Naive thymus-derived CD4-positive, alpha-beta T cell (primary cell): ENCODE data around the gene F5. TPM values are rescaled to one million over a fixed set of nuclear protein-coding genes. Genes with fewer than 3 reads are reported as not detected.

Experiments used
- ATAC-seq: fragments of 150-1000 bp; cut with Tn5 transposase; 2 replicates; pipeline ENCODE4 v1.10.0; 2021; ENCODE audit warnings: mild to moderate bottlenecking, moderate library complexity
- CTCF ChIA-PET: fragments of 350-600 bp; sonication (Branson Sonifier 250); formaldehyde crosslinking; loops from one replicate; lab custom pipeline; 2021; ENCODE audit warnings: antibody characterized with exemption; lab: Charles Lee
- POLR2A ChIA-PET: fragments of 350-600 bp; sonication (Branson Sonifier 250); formaldehyde crosslinking; loops from one replicate; lab custom pipeline; 2021; ENCODE audit warnings: antibody characterized with exemption, inconsistent platforms; lab: Charles Lee
- DNase-seq, 9 donors: peaks; one replicate each; pipeline versions ENCODE4 v3.0.0 to v3.0.0-alpha.2; 2020 to 2022; ENCODE audit warnings: mixed read lengths in 1 of 9
- H3K27ac ChIP-seq: one replicate; pipeline ENCODE4 v1.7.0; 2013; ENCODE audit warnings: mild to moderate bottlenecking, low read depth, low read length, moderate library complexity
- H3K27me3 ChIP-seq, 2 donors: one replicate each; pipeline ENCODE4 v1.7.0; 2013; ENCODE audit warnings: low read length in 2 of 2, mild to moderate bottlenecking in 2 of 2, moderate library complexity in 2 of 2; ENCODE audit not compliant: control insufficient read depth in 2 of 2, insufficient read depth in 2 of 2
- H3K36me3 ChIP-seq, 3 experiments: 1 replicate in 2 of 3; 2 replicates in 1 of 3; pipeline ENCODE4 v1.7.0; 2013; ENCODE audit warnings: low read length in 3 of 3, mild to moderate bottlenecking in 3 of 3, moderate library complexity in 1 of 3; ENCODE audit not compliant: insufficient read depth in 3 of 3, control insufficient read depth in 2 of 3
- H3K4me1 ChIP-seq, 2 donors: one replicate each; pipeline ENCODE4 v1.7.0; 2013; ENCODE audit warnings: low read length in 2 of 2, mild to moderate bottlenecking in 2 of 2, moderate library complexity in 1 of 2; ENCODE audit not compliant: control insufficient read depth in 2 of 2, insufficient read depth in 2 of 2
- H3K4me3 ChIP-seq: 2 replicates; pipeline ENCODE4 v1.7.0; 2013; ENCODE audit warnings: mild to moderate bottlenecking, low read length
- H3K9me3 ChIP-seq, 3 experiments: 1 replicate in 2 of 3; 2 replicates in 1 of 3; pipeline ENCODE4 v1.7.0; 2013; ENCODE audit warnings: low read length in 3 of 3; ENCODE audit not compliant: control insufficient read depth in 2 of 3
- H3K27ac Mint-ChIP-seq, 9 donors: one replicate each; pipeline ENCODE4 v1.8.0; 2020 to 2022; ENCODE audit warnings: mixed read lengths in 9 of 9, mild to moderate bottlenecking in 8 of 9, moderate library complexity in 5 of 9, inconsistent platforms in 2 of 9
- H3K27me3 Mint-ChIP-seq, 5 donors: one replicate each; pipeline ENCODE4 v1.8.0; 2021 to 2022; ENCODE audit warnings: mixed read lengths in 5 of 5, mild to moderate bottlenecking in 1 of 5
- H3K36me3 Mint-ChIP-seq, 5 donors: one replicate each; pipeline ENCODE4 v1.8.0; 2020 to 2022; ENCODE audit warnings: mixed read lengths in 5 of 5, mild to moderate bottlenecking in 3 of 5, inconsistent platforms in 1 of 5
- H3K4me1 Mint-ChIP-seq, 7 donors: one replicate each; pipeline ENCODE4 v1.8.0; 2020 to 2022; ENCODE audit warnings: mixed read lengths in 7 of 7, mild to moderate bottlenecking in 3 of 7, inconsistent platforms in 1 of 7
- H3K4me3 Mint-ChIP-seq, 10 donors: one replicate each; pipeline ENCODE4 v1.8.0; 2020 to 2022; ENCODE audit warnings: mild to moderate bottlenecking in 10 of 10, mixed read lengths in 10 of 10, moderate library complexity in 6 of 10, inconsistent platforms in 2 of 10
- H3K9me3 Mint-ChIP-seq, 11 donors: one replicate each; pipeline ENCODE4 v1.8.0; 2020 to 2022; ENCODE audit warnings: mixed read lengths in 11 of 11, mild to moderate bottlenecking in 4 of 11, inconsistent platforms in 1 of 11, moderate library complexity in 1 of 11
- intact Hi-C, 2 donors: fragments of 100-400 bp; cut with micrococcal nuclease; formaldehyde crosslinking; loops; one replicate each; pipeline ENCODE4 v1.15.1; 2023
- polyA plus RNA-seq, 2 donors: library from polyadenylated mRNA; unstranded; fragments of 300-500 nt; fragmentation: Illumina TruSeq; gene quantifications; one replicate each; pipeline ENCODE4 v1.2.3, GENCODE V29; 2021
- total RNA-seq, 6 experiments: library from RNA in 5 of 6; stranded (reverse) in 5 of 6; gene quantifications; 1 replicate in 5 of 6; 2 replicates in 1 of 6; pipeline ENCODE4 v1.2.3 and lab custom pipeline; 2021 to 2026

F5 gene
- total and polyA plus RNA-seq, 7 experiments from 2014 or later: 1.2 to 14.6 (median 3.8) TPM

DNA sequence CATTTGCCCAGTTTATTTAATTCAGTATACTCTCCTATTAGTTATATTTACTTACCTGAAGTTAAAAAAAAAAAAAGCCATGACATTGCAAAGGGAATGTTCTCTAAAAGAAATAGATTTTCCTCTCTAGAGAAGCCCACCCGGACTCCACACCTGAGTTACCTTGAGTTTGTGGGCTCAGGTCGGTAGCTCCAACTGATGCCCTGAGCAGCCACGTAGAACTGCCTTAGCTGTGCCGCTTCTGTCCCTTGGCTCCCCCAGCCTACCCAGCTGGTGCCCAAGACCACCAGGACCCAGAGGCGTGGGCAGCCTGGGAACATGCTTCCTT, 250 bp downstream of the F5 start:
- no peak for ATAC-seq
- ChIA-PET POLR2A (interaction anchor here (0.8 to 2.3 kb wide), 6 partner anchors 16 to 126 kb away, joined by 3 to 20 read pairs (median 6); no protein-coding TSS in a partner anchor), CTCF (interaction anchor here (0.6 to 3.1 kb wide), 20 partner anchors 10 to 224 kb away, joined by 3 to 50 read pairs (median 6); no protein-coding TSS in a partner anchor)
- no peaks in the 10 kb centered on the region for H3K9me3 ChIP-seq
- H3K27me3 ChIP-seq: no peaks in the 10 kb centered on the region
- Mint-ChIP-seq H3K4me3 (peak overlapping the region; percentile 81 to 93 (median 90)), H3K36me3 (no peaks in the 10 kb centered on the region), H3K9me3 (no peaks in the 10 kb centered on the region), H3K27ac (peak overlapping the region; percentile 50 to 94 (median 86)), H3K4me1 (peaks cover 18 to 71% (median 53%) of the 10 kb centered on the region in 7 donors), H3K27me3 (peaks cover 0 to 4% (median 0%) of the 10 kb centered on the region in 5 donors)
- no peaks in the 10 kb centered on the region for H3K36me3 ChIP-seq
- H3K27ac ChIP-seq: peak overlapping the region; percentile 66
- DNase-seq: no peak
- peaks cover 10 to 14% of the 10 kb centered on the region in 2 donors for H3K4me1 ChIP-seq
- intact Hi-C loops: loop anchor here (1.0 to 5.0 kb wide), 12 partner anchors 15 to 306 kb away; partner anchors contain the start of genes SELL (in 2 of the 2), METTL18 (in 1 of the 2) and SCYL3 (in 1 of the 2)
- peak overlapping the region; percentile 47 for H3K4me3 ChIP-seq

DNA sequence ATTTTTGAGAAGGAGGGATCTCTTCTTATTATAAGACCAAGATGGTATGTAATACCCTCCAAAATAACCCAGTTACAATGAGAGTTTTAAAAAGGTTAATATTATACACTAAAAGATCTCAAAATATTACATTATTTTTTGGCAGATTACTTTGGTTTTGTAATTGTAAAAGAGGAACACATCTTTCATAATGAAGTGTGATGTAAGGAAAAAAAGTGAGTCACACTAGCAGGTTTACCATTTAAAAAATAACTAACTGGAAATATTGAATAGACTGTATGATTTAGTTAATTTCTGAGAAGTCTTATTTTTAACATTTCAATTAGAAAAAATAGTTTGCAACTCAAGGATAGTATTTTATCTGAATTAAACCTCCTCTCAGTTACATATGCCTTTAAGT, 1.1 kb downstream of the F5 start:
- Histone ChIP-seq H3K4me3 (no peak overlapping the region), H3K27ac (peak overlapping the region; percentile 4), H3K9me3 (no peaks in the 10 kb centered on the region), H3K27me3 (no peaks in the 10 kb centered on the region), H3K4me1 (peaks cover 10 to 14% of the 10 kb centered on the region in 2 donors), H3K36me3 (no peaks in the 10 kb centered on the region)
- Mint-ChIP-seq H3K4me3 (peak overlapping the region; percentile 18 to 93 (median 90)), H3K27me3 (peaks cover 0 to 4% (median 0%) of the 10 kb centered on the region in 5 donors), H3K4me1 (peaks cover 18 to 70% (median 53%) of the 10 kb centered on the region in 7 donors), H3K27ac (peak overlapping the region in 5 of 9 donors; percentile 64 to 94 (median 88)), H3K9me3 (no peaks in the 10 kb centered on the region), H3K36me3 (no peaks in the 10 kb centered on the region)
- ChIA-PET CTCF (interaction anchor here (0.9 to 3.1 kb wide), 5 partner anchors 17 to 225 kb away, joined by 5 to 50 read pairs (median 19); no protein-coding TSS in a partner anchor), POLR2A (interaction anchor here (0.6 to 1.9 kb wide), 2 partner anchors 31 to 123 kb away, joined by 4 to 5 read pairs; no protein-coding TSS in a partner anchor)
- intact Hi-C loops: loop anchor here (1.0 to 5.0 kb wide), 7 partner anchors 10 to 307 kb away; partner anchors contain the start of gene SCYL3 (in 1 of the 2)
- ATAC-seq: no peak
- DNase-seq: no peak

DNA sequence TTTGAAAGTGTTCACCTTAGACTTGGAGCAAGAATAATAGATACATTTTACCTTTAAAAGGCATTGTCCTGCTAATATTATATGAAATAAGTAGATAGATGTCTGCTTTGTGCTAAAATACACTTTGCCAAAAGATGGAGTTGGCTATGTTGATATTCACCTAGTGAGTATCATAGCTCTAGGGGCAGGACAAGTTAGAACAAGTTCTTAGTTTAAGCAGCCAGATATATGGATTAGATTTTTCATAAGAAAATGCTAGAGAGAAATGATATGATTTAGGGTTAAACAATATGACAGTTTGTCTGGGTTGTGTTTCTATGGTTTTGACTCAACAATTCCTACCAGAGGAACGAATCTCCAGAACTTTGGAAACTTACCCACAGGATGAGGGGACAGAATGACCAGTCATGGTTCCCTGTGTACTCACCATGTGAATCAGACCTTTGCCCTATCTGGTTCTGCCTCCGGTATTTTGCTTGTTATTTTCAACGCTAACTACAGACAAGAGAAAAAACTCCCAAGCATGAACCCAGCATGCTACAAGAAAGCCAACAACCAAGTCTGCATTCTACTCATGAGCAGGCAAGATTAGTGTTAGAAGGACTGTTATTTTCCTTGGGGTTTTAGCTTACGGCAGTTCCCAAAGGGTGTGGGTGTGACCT, 1.7 kb downstream of the F5 start:
- ATAC-seq (peak; percentile 46), DNase-seq (no peak)
- H3K27ac ChIP-seq: peak overlapping the region; percentile 4
- POLR2A ChIA-PET: interaction anchor here (0.6 kb wide), 1 partner anchor 32 kb away, joined by 4 read pairs; no protein-coding TSS in a partner anchor
- CTCF ChIA-PET: interaction anchor here (0.9 to 3.1 kb wide), 3 partner anchors 18 to 108 kb away, joined by 5 to 43 read pairs (median 19); no protein-coding TSS in a partner anchor
- Mint-ChIP-seq H3K27me3 (peaks cover 0 to 4% (median 0%) of the 10 kb centered on the region in 5 donors), H3K36me3 (no peaks in the 10 kb centered on the region), H3K9me3 (no peaks in the 10 kb centered on the region), H3K27ac (peak overlapping the region in 5 of 9 donors; percentile 26 to 94 (median 57)), H3K4me3 (peak overlapping the region; percentile 18 to 93 (median 74)), H3K4me1 (peaks cover 18 to 66% (median 49%) of the 10 kb centered on the region in 7 donors)
- peaks cover 10 to 14% of the 10 kb centered on the region in 2 donors for H3K4me1 ChIP-seq
- H3K9me3 ChIP-seq: no peaks in the 10 kb centered on the region
- intact Hi-C loops: loop anchor here (1.0 to 5.0 kb wide), 7 partner anchors 11 to 308 kb away; partner anchors contain the start of gene SCYL3 (in 1 of the 2)
- no peaks in the 10 kb centered on the region for H3K36me3 ChIP-seq
- H3K27me3 ChIP-seq: no peaks in the 10 kb centered on the region
- no peak overlapping the region for H3K4me3 ChIP-seq

DNA sequence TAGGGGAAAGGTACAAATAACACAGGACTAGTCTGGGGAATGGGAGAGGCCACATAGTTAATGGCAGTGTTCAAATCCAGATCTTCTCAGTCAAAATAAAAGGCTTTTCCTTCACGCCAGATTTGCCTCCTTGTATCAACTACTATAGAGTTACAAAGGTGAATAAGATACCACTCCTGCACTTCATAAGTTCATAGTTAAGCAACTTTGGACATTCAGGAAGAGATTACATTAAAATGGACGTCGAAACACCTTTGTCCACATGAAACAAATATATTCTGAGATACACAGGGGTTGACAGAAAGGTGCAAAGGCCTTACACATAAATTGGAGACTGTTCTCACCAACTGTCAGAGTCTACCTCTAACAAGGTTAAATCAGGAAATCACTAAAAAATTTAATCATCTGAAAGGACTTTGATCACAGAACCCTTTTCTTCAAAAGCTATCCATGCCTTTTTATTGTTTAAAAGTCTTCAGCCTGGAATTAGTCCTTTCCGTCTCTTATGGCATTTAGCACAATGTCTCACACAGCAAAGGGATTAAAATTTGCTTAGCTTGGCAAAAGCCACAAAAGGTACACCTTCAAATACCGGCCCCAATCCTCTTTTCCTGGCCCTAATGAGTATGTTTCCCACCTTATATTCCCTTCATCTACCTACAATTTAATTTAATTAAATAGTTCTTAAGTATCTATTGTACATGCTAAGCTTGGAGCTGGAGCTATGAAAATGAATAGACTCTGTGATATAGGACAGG, 8.1 kb downstream of the F5 start:
- Mint-ChIP-seq H3K27ac (no peak overlapping the region), H3K4me3 (no peak overlapping the region), H3K4me1 (peaks cover 0 to 9% (median 3%) of the 10 kb centered on the region in 7 donors), H3K9me3 (no peaks in the 10 kb centered on the region), H3K36me3 (peaks cover 0 to 12% (median 5%) of the 10 kb centered on the region in 5 donors), H3K27me3 (peaks cover 0 to 5% (median 0%) of the 10 kb centered on the region in 5 donors)
- ATAC-seq (no peak), DNase-seq (no peak)
- intact Hi-C loops: no loop called here
- H3K27ac ChIP-seq: no peak overlapping the region
- CTCF ChIA-PET: interaction anchor here (0.7 to 1.9 kb wide), 4 partner anchors 12 to 119 kb away, joined by 3 to 6 read pairs (median 4); no protein-coding TSS in a partner anchor
- no peaks in the 10 kb centered on the region for H3K27me3 ChIP-seq
- no peaks in the 10 kb centered on the region for H3K9me3 ChIP-seq
- no peaks in the 10 kb centered on the region for H3K4me1 ChIP-seq
- POLR2A ChIA-PET: no interaction called here
- H3K4me3 ChIP-seq: no peak overlapping the region
- H3K36me3 ChIP-seq: no peaks in the 10 kb centered on the region

DNA sequence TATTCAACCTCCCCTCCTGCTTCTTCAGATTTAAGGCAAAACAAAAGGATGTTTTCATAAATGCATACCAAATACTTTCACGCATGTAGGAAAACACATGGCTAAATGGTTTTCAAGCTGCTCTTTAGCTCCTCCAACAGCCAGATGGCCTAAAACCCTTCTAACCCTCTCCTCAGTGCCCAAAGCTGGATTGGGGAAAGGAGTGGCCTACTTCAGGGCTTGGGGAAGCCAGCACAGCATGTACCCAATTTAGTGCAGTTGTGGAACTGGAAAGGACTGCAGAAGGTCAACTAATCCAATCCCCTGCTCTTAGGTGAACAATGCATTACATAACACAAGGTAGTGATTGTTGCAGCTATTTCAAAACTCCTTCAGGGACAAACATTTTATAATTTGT, 9.3 kb downstream of the F5 start:
- Mint-ChIP-seq H3K4me1 (peaks cover 0 to 10% (median 2%) of the 10 kb centered on the region in 7 donors), H3K27ac (no peak overlapping the region), H3K9me3 (no peaks in the 10 kb centered on the region), H3K36me3 (peaks cover 0 to 15% (median 5%) of the 10 kb centered on the region in 5 donors), H3K4me3 (no peak overlapping the region), H3K27me3 (peaks cover 0 to 5% (median 0%) of the 10 kb centered on the region in 5 donors)
- Histone ChIP-seq H3K9me3 (no peaks in the 10 kb centered on the region), H3K36me3 (no peaks in the 10 kb centered on the region), H3K4me1 (no peaks in the 10 kb centered on the region), H3K27ac (no peak overlapping the region), H3K4me3 (no peak overlapping the region), H3K27me3 (no peaks in the 10 kb centered on the region)
- POLR2A ChIA-PET: no interaction called here
- DNase-seq: no peak
- CTCF ChIA-PET: interaction anchor here (1.9 kb wide), 1 partner anchor 26 kb away, joined by 6 read pairs; no protein-coding TSS in a partner anchor
- ATAC-seq: no peak
- intact Hi-C loops: no loop called here

DNA sequence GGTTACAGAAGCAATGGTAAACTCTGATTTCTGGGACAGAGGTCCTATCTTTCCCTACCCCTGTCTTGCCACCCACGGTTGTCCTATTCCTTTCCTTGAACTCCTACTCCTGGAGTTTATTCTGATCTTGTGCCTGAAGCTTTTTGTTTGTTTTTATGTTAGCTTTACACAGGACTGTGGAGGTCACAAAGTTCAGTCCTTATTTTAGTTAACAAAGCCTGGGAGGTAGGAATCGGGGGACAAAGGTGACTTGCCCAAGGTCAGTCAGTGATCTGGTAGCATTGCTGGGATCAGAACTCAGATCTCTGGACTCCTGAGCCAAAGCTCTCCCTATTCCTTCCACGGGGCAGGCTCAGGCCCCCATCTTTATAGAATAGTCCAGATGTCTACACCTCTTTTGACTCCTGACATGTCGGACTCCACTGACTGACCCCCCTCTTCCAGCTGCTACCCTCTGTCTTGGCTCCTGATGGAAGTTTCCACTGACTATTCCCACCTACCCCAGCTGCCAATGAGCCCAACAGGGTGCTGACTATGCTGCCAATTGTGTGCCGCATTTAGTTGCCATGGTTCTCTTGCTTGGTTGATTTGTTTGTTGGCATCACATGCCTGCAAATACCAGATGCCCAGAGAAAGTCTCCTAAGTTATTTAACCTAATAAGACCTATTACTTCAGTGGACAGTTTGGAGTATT, 9.9 kb downstream of the F5 start:
- Histone ChIP-seq H3K9me3 (no peaks in the 10 kb centered on the region), H3K27me3 (no peaks in the 10 kb centered on the region), H3K36me3 (no peaks in the 10 kb centered on the region), H3K4me1 (no peaks in the 10 kb centered on the region), H3K4me3 (no peak overlapping the region), H3K27ac (no peak overlapping the region)
- peaks cover 0 to 5% (median 0%) of the 10 kb centered on the region in 5 donors for H3K27me3 Mint-ChIP-seq
- POLR2A ChIA-PET: no interaction called here
- intact Hi-C loops: no loop called here
- no peak overlapping the region for H3K4me3 Mint-ChIP-seq
- H3K9me3 Mint-ChIP-seq: no peaks in the 10 kb centered on the region
- ATAC-seq (no peak), DNase-seq (no peak)
- peaks cover 0 to 19% (median 5%) of the 10 kb centered on the region in 5 donors for H3K36me3 Mint-ChIP-seq
- CTCF ChIA-PET: interaction anchor here (1.9 kb wide), 1 partner anchor 25 kb away, joined by 6 read pairs; no protein-coding TSS in a partner anchor
- H3K27ac Mint-ChIP-seq: no peak overlapping the region
- peaks cover 0 to 12% (median 2%) of the 10 kb centered on the region in 7 donors for H3K4me1 Mint-ChIP-seq
